GM19351 (cell line): ENCODE results near the gene ID1.
"Not testable (repeated sequence)": the region's sequence is repeated elsewhere in the genome, so short reads cannot be mapped to it uniquely, and the experiment has no call there.

ENCODE experiments used
- ATAC-seq: cut with Tn5 transposase; IDR thresholded peaks from one replicate; pipeline ENCODE4 v1.9.1; 2021; ENCODE audit warnings: mild to moderate bottlenecking, moderate library complexity; ENCODE audit not compliant: unreplicated experiment

The ID1 gene

DNA sequence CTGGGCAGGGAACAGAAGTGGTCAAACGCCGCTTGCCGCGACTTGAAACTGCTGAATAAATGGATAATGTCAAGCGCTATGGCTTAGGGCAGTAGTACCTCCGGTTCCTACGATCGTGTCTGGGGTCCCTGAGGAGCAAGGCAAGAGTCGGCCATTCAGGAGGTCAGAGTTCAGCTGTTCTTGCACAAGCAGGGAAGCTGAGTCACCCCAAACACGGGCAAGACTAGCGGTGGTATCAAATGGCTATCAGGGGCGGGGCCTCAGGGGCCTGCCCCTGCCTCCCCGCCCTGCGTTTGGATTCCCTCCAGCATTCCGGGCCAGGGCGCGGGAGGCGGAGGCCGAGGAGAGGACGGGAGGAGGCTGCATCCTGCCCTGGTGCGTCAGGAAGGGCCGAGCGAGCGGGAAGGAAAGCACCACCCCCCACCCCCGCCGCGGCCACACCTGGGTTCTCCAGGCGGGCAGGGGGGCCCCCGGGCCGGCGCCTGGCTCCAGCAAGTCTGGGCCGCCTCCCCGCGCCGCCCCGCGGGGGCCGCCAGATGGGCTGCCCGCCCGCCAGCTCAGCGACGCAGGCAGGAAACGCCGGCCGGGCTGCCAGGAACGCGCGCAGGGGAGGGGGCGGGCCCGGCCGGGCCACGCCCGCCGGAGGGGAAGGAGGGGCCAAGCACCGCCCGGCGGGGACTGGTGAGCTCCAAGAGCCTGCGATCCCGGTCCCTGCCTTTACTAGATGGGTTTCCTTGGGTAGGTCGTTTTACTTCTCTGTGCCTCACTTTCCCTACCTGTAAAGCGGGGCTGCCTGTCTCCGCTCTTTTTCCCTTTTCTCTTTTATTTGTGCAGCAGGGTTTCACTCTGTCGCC is 32.2 kb upstream of the ID1 start:
- ATAC-seq: peak; percentile 84

DNA sequence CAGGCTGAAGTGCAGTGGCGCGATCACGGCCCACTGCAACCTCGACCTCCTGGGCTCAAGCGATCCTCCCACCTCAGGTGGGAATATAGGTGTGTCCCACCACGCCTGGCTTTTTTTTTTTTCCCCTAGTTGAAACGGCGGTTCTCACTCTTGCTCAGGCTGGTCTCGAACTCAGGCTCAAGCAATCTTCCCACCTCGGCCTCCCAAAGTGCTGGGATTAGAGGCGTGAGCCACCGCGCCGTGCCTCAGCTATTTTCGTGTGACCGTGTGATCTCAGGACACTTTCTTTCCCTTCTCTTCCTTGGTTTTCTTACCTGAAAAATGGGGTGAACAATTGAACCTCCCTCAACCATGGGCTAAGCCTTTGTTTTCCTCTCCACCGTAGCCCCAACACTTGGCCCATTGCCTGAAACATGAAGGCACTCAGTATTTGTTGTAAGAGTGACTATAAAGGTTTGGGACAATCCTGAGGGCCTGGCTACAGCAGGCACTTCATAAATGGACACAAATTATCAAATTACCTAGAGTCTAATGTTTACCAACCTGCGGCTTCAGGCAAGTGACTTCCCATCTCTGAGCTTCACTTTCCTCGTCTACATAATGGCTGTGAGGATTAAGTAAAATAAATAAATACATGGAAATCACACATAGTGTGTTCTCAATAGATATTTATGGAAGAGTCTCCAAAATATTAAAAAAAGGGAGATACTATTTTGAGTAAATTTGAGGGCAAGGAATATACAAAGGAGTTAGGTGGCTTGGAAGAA is 31.4 kb upstream of the ID1 start:
- ATAC-seq: peak; percentile 6

DNA sequence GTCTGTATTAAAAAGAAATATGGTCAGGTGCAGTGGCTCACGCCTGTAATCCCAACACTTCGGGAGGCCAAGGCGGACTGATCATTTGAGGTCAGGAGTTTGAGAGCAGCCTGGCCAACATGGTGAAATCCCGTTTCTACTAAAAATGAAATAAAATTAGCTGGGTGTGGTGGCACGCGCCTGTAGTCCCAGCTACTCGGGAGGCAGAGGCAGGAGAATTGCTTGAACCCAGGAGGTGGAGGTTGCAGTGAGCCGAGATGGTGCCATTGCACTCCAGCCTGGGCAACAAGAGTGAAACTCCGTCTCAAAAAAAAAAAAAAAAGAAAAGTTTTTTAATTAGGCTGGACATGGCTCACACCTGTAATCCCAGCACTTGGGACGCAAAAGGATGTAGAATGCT is 30.1 kb upstream of the ID1 start:
- not testable (repeated sequence) for ATAC-seq

GRCh38 chr20:31576751-31577150 is 28.3 kb upstream of the ID1 start:
- ATAC-seq: no peak

DNA sequence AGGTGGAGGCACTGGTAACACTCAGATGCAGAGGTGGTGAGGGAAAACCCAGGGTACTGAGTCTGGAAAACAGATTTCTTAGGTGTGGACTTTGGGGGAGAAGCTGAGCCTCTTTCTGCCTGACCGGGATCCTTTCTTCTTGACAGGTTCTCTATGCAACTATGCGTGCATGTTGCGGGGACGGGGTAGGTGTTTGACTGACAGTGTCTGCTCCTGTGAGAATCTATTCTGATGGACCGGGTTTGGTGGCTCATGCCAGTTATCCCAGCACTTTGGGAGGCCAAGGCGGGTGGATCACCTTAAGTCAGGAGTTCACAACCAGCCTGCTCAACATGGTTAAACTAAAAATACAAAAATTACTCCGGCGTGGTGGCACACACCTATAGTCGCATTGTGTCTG is 27.9 kb upstream of the ID1 start:
- ATAC-seq: no peak

DNA sequence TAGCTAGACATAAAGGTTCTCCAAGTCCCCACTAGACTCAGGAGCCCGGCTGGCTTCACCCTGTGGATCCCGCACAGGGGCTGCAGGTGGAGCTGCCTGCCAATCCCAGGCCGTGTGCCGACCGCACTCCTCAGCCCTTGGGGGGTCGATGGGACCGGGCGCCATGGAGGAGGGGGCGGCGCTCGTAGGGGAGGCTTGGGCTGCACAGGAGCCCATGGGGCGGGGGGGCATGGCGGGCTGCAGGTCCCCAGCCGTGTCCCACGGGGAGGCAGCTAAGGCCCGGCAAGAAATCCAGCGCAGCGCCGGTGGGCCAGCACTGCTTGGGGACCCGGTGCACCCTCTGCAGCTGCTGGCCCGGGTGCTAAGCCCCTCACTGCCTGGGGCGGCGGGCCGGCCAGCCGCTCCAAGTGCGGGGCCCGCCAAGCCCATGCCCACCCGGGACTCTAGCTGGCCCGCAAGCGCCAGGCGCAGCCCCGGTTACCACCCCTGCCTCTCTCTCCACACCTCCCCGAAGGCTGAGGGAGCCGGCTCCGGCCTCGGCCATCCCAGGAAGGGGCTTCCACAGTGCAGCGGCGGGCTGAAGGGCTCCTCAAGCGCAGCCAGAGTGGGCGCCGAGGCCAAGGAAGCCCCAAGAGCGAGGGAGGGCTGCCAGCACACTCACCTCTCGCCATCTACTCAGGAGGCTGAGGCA is 26.5 kb upstream of the ID1 start:
- ATAC-seq: no peak

GRCh38 chr20:31579245-31579644 is 25.8 kb upstream of the ID1 start:
- no peak for ATAC-seq

- ATAC-seq: not testable (repeated sequence)
Measured at GRCh38 chr20:31579941-31580651, 25.0 kb upstream of the ID1 start.

DNA sequence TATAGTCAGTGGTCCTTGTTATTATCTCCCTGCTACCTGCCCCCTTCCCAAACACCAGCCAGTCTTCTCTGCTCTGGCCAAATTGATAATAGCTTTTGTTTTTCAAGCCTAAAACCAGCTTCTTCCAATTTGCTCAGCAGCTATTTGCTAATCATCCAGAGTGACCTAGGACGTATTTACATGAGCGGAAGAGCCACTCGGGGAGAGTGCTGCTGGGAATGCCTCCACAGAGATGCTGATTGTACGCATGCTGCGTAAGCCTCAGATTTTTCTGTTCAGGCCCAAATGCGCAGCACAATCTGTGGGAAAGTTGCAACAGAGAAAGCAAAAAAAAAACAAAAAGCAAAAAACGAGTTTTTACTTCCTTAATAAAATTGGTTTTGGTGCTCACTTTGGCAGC is 24.4 kb upstream of the ID1 start:
- ATAC-seq: no peak

GRCh38 chr20:31581391-31581790 is 23.7 kb upstream of the ID1 start:
- no peak for ATAC-seq

DNA sequence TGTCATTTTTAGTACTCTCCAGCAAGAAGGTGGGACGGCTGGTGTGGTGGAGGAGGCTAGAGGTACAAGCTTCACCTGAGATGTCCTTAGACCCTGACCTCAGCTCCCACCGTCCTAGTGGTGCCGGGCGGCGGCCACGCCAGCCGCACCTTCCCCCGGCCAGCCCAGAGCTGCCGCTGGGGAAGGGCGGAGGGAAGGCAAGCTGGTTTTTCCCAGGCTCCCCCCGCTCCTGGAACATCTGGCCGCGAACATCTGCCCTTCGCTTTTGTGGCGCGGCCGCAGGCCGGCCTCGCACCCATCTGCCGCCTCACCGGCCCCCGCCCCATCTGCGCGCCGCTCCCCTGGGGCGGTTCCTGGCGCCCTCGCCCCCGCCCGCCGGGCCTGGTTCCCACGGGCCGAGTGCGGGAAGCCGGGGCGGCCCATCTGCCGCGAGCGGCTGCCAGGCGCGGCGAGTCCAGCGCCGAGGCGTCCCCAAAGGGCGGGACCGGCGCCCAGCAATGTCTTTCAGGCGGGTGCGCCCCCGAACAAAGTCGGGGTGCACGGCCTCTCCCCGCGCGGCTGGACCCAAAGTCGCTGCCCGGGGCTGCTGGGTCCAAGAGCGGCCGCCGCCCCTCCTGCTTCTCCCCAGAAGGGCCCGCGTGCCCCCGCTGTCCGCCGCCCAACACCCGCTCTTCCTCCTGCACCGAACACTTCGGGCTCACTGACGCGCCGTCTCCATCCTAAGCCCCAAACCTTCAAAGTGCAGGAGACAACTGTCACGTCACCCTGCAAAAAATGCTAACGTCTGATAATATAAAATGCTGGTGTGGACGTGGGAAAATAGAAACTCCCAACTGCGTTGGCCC is 17.3 kb upstream of the ID1 start:
- no peak for ATAC-seq

DNA sequence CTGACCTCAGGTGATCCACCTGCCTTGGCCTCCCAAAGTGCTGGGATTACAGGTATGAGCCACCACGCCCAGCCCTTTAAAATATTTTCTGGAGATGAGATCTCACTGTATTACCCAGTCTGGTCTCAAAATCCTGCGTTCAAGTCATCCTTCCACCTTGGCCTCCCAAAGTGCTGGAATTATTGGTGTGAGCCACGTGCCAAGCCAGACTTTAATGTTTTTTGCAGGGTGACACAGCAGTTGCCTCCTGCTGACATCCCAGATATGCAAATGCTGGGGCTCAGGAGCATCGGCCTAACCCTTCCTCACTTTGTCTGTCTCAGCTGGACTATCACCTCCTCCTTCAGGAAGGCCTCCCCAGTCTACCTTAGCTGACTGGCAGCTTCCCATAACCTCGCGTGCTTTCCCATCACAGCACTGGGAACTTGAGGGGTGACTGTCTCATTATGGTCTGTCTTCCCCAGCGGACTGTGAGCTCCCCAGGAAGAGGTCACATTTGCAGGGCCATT is 14.3 kb upstream of the ID1 start:
- no peak for ATAC-seq

GRCh38 chr20:31593221-31594001 is 11.7 kb upstream of the ID1 start:
- no peak for ATAC-seq

GRCh38 chr20:31594002-31594557 is 11.0 kb upstream of the ID1 start:
- ATAC-seq: no peak

DNA sequence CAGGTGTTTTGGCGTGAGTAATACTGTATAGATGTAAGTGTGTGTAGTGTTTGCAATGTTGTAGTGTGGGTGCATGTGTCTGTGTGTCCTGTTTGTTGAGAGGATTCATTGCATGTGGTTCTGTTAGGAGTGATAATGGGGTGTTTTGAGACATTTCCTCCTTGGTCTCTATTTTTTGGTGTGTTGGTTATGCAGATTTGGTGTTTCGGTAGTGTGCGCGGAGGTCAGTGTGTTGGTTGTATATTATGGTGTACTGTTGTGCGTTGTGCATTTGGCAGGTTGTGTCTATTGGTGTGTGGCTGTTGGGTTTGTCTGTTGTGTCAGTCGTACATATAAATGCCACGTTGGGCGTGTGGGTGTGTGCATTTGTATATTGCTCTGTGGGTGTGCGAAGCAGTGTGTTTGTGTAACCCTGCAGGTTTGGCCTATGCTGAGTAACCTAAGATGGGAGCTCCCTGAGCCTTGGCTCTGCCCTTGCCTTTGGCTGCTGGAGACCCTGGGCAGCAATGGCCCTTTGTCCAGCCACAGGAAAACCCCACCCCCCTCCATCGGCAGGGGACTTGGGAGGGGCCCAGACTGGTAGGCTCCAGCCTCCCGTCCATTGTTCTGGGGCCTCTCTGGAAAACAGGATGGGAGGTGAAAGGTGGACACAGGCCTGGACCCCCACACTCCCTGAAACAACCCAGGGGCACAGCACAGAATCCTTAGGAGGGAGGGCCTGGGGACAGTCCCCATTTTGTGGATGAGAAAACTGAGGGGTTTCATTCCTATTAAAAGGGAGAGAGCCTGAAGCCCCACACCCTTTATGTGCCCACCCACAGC is 10.3 kb upstream of the ID1 start:
- no peak for ATAC-seq

DNA sequence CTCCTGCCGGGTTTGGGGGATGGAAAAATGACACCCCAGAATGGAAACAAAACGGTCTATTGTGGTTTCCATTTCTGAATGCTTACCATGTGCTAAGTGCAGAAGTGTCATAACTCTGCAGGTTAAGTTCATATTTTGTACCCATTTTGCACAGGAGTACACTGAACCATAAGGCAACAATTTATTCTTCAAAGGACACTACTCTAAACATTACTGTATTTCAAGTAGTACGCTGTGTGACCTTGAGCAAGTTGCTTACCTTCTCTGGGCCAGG is 9.8 kb upstream of the ID1 start:
- ATAC-seq: no peak

DNA sequence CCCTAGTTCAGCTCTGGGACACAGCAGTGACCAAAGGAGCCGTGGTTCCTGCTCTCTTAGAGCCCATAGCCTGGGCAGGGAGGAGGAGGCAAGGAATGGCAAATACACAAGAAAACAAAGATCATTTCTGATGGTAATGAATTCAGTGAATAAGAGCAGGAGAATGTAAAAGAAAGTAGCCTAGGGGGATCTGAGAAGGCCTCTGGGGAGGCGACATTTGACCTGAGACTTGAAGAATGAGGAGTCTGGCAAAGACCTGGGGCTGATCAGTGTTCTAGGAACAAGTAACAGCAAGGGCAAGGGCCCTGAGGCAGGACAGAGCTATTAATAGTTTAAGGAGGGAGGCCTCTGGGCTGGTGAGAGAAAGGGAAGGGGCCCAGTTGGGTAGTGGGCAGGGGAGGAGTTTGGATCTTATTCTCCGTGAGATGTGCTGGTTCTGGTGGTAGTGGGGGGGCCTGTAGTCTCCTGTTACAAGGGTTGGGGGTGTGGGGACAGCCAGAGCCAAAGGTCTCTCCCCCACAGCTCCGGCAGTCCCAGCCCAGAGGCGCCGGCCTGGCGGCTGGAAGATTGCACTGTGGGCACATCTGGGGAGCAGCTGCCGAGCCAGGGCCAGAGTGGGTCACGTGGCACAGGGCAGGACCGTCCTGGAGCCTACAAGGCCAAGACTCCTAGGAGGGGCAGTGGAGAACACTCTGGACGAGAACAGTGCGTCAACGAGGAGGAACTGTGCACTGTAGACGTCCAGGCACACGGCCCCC is 9.3 kb upstream of the ID1 start:
- ATAC-seq: no peak

- not testable (repeated sequence) for ATAC-seq
Measured at GRCh38 chr20:31596412-31596715, 8.7 kb upstream of the ID1 start.
